Measurements from ENCODE around the gene CEMP1. TPM values are rescaled to one million over a fixed set of nuclear protein-coding genes. Genes with fewer than 3 reads are reported as not detected.

The CEMP1 gene
- total RNA-seq, 2 experiments from 2014 or later = 0.25 to 0.55 TPM

DNA sequence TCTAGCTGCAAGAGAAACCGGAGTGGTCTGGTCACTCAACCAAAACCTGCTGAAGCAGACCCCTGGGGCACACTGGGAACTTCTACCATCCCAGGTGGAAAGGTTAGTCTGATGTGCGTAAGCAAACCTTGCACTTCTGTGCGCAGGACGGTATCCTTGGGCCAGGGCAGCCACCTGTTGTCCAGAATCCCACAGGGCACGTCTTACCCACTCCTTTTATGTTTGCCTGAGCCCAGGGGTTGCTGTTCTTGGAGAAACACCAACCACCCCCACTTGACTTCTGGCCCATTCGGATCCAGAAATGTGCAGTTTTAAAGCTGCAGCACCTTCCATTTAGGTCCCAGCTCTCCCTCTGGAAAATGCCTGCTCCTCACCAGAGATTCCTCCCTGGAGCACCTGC lies 37.6 kb downstream of the CEMP1 start:
- Histone ChIP-seq H3K4me2 (ENCODE audit: low read length) (no peak overlapping the region), H3K4me1 (ENCODE audit: insufficient read depth, low read length, poor library complexity, severe bottlenecking) (no peaks in the 10 kb centered on the region), H3K9me3 (ENCODE audit: low read length) (no peaks in the 10 kb centered on the region), H3K9me2 (ENCODE audit: insufficient read depth, low read length) (no peaks in the 10 kb centered on the region), H3K27ac (ENCODE audit: low read depth, low read length, poor library complexity, severe bottlenecking) (no peak overlapping the region), H3K79me2 (ENCODE audit: insufficient read depth, low read depth, low read length) (no peaks in the 10 kb centered on the region), H3K4me3 (ENCODE audit: low read depth, low read length, poor library complexity, severe bottlenecking) (no peak overlapping the region), H3K36me3 (ENCODE audit: insufficient read depth, low read length) (peaks cover 37% of the 10 kb centered on the region), H4K20me1 (ENCODE audit: insufficient read depth, low read length) (no peaks in the 10 kb centered on the region), H2AFZ (ENCODE audit: low read length) (no peak overlapping the region)
- no TSS peak for BruUV-seq (replicated peaks)
- ChIA-PET CTCF (ENCODE audit: unreplicated experiment) (no interaction called here), POLR2A (no interaction called here)
- TF ChIP-seq, protein P1, sequence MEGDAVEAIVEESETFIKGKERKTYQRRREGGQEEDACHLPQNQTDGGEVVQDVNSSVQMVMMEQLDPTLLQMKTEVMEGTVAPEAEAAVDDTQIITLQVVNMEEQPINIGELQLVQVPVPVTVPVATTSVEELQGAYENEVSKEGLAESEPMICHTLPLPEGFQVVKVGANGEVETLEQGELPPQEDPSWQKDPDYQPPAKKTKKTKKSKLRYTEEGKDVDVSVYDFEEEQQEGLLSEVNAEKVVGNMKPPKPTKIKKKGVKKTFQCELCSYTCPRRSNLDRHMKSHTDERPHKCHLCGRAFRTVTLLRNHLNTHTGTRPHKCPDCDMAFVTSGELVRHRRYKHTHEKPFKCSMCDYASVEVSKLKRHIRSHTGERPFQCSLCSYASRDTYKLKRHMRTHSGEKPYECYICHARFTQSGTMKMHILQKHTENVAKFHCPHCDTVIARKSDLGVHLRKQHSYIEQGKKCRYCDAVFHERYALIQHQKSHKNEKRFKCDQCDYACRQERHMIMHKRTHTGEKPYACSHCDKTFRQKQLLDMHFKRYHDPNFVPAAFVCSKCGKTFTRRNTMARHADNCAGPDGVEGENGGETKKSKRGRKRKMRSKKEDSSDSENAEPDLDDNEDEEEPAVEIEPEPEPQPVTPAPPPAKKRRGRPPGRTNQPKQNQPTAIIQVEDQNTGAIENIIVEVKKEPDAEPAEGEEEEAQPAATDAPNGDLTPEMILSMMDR (conservative IDR thresholded peaks at IDR 0.05; ENCODE audit: low read length) = no peak
- no peak for TF ChIP-seq EZH2phosphoT487 (IDR thresholded peaks at IDR 0.05; ENCODE audit: borderline replicate concordance, low read depth, low read length)
- intact Hi-C loops (cut with micrococcal nuclease; ENCODE audit: unreplicated experiment) = no loop called here
- no peak for DNase-seq (ENCODE audit: low spot score)

DNA sequence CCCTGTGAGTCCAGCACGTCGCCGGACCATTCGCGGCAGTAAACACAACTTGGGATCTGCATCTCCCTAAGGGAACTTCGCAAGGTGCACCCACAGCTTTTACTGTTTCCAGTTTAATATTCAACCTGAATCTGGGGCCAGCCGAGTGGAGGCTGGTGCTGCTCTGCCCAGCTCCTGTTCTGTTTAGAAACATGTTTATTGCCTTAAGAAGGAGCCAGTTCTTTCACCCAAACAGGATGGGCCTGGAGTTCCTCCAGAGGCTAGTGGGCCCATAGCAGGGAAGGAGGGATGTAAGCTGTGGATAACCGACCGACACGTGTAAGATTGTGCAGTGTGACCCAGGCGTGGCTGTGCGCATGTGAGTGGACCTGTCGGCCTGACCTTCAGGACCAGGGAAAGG lies 38.9 kb downstream of the CEMP1 start:
- Histone ChIP-seq H3K4me2 (ENCODE audit: low read length) (no peak overlapping the region), H3K9me3 (ENCODE audit: low read length) (no peaks in the 10 kb centered on the region), H3K9me2 (ENCODE audit: insufficient read depth, low read length) (no peaks in the 10 kb centered on the region), H3K79me2 (ENCODE audit: insufficient read depth, low read depth, low read length) (no peaks in the 10 kb centered on the region), H3K36me3 (ENCODE audit: insufficient read depth, low read length) (peaks cover 25% of the 10 kb centered on the region), H3K4me1 (ENCODE audit: insufficient read depth, low read length, poor library complexity, severe bottlenecking) (no peaks in the 10 kb centered on the region), H3K4me3 (ENCODE audit: low read depth, low read length, poor library complexity, severe bottlenecking) (no peak overlapping the region), H3K27ac (ENCODE audit: low read depth, low read length, poor library complexity, severe bottlenecking) (no peak overlapping the region), H2AFZ (ENCODE audit: low read length) (no peak overlapping the region), H4K20me1 (ENCODE audit: insufficient read depth, low read length) (no peaks in the 10 kb centered on the region)
- intact Hi-C loops (cut with micrococcal nuclease; ENCODE audit: unreplicated experiment) = no loop called here
- DNase-seq (ENCODE audit: low spot score) = no peak
- BruUV-seq (replicated peaks) = no TSS peak
- no peak for TF ChIP-seq EZH2phosphoT487 (IDR thresholded peaks at IDR 0.05; ENCODE audit: borderline replicate concordance, low read depth, low read length)
- TF ChIP-seq, protein P1 (conservative IDR thresholded peaks at IDR 0.05; ENCODE audit: low read length) = no peak
- CTCF ChIA-PET (ENCODE audit: unreplicated experiment) = no interaction called here
- POLR2A ChIA-PET = interaction anchor here (0.6 kb wide), 1 partner anchor 262 kb away, joined by 5 read pairs; no protein-coding TSS in a partner anchor

DNA sequence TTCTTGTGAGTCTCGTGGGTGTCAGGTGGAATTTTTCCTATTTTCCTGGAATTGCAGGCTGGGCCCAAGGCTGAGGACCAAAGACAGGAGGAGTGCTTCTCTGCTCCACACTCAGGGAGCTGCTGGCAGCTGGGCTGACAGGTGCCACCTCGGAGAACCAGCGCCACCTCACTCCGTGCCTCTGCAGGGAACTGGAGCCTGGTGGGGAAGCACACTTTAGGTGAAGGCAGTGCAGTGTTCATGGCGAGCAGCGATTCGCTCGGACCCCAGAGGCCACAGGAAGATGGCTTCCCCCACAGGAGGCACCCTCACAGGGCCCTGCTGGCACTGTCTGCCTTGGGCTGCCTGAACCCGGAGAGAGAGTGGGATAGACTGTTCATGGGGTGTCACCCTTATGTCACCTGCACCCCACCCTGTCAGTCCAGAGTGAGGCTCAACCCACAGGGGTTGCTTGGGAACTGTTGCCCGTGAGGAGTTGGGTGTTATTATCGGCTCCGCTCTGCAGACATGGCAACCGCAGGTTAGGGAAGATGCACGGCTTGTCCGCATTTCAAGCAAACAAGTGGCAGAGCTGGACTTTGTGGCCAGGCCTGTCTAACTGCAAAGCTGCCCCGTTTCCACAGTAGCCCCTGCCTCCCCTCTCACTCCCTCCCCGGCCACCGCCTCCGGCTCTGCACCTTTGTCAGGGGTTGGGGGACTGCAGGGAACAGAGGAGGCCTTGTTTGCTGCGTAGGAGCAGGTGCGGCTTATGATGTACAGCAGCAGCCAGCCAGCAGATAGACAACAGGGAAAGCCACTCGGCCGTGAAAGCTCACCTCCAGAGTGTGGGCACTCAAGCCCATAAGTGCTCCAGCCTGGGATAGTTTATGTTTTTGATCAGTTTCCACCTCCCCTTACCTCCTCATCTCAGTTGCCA lies 40.8 kb downstream of the CEMP1 start:
- no peaks in the 10 kb centered on the region for H4K20me1 ChIP-seq (ENCODE audit: insufficient read depth, low read length)
- peaks cover 6% of the 10 kb centered on the region for H3K4me1 ChIP-seq (ENCODE audit: insufficient read depth, low read length, poor library complexity, severe bottlenecking)
- no peak overlapping the region for H2AFZ ChIP-seq (ENCODE audit: low read length)
- H3K9me2 ChIP-seq (ENCODE audit: insufficient read depth, low read length) = no peaks in the 10 kb centered on the region
- CTCF ChIA-PET (ENCODE audit: unreplicated experiment) = no interaction called here
- no peak for DNase-seq (ENCODE audit: low spot score)
- TF ChIP-seq EZH2phosphoT487 (IDR thresholded peaks at IDR 0.05; ENCODE audit: borderline replicate concordance, low read depth, low read length) = no peak
- TF ChIP-seq, protein P1 (conservative IDR thresholded peaks at IDR 0.05; ENCODE audit: low read length) = no peak
- intact Hi-C loops (cut with micrococcal nuclease; ENCODE audit: unreplicated experiment) = no loop called here
- H3K27ac ChIP-seq (ENCODE audit: low read depth, low read length, poor library complexity, severe bottlenecking) = no peak overlapping the region
- BruUV-seq (replicated peaks) = no TSS peak
- H3K4me2 ChIP-seq (ENCODE audit: low read length) = no peak overlapping the region
- no peak overlapping the region for H3K4me3 ChIP-seq (ENCODE audit: low read depth, low read length, poor library complexity, severe bottlenecking)
- POLR2A ChIA-PET = no interaction called here
- H3K36me3 ChIP-seq (ENCODE audit: insufficient read depth, low read length) = peaks cover 17% of the 10 kb centered on the region; the same call in 1 of the 2 replicates
- no peaks in the 10 kb centered on the region for H3K79me2 ChIP-seq (ENCODE audit: insufficient read depth, low read depth, low read length)
- no peaks in the 10 kb centered on the region for H3K9me3 ChIP-seq (ENCODE audit: low read length)
